HepG2 (cell line): ENCODE results near the gene NMBR. TPM values are rescaled to one million over a fixed set of nuclear protein-coding genes. Genes with fewer than 3 reads are reported as not detected.

Source experiments
- EHMT2 ChIP-seq: fragments of 200-600 bp; sonication (generic); IDR thresholded peaks from 2 replicates; pipeline ENCODE4 v1.7.0; 2017; ENCODE audit warnings: antibody characterized with exemption, low read depth, low read length, borderline replicate concordance
- GPN1 ChIP-seq: sonication (generic); formaldehyde crosslinking; IDR thresholded peaks from 2 replicates; pipeline ENCODE4 v1.5.1; 2020; ENCODE audit warnings: missing genetic modification reagents, borderline replicate concordance
- JUND ChIP-seq: sonication (generic); formaldehyde crosslinking; IDR thresholded peaks from 2 replicates; pipeline ENCODE4 v1.8.0; 2022; ENCODE audit warnings: mild to moderate bottlenecking, missing genetic modification reagents
- KMT2B ChIP-seq: IDR thresholded peaks from 2 replicates; pipeline ENCODE4 v1.6.1; 2016; ENCODE audit warnings: missing genetic modification reagents, missing compliant biosample characterization
- MAFF ChIP-seq: IDR thresholded peaks from 2 replicates; pipeline ENCODE4 v1.6.1; 2011; ENCODE audit warnings: low read depth, low read length, improper control_type of control experiment
- MIER2 ChIP-seq: IDR thresholded peaks from 2 replicates; pipeline ENCODE4 v1.6.1; 2016; ENCODE audit warnings: missing biosample characterization, missing genetic modification reagents
- NFIC ChIP-seq: IDR thresholded peaks from 2 replicates; pipeline ENCODE4 v1.6.1; 2012; ENCODE audit warnings: mild to moderate bottlenecking, low read length, inconsistent platforms
- RARA ChIP-seq: IDR thresholded peaks from 2 replicates; pipeline ENCODE4 v1.6.1; 2016; ENCODE audit warnings: missing genetic modification reagents, missing compliant biosample characterization
- RFXAP ChIP-seq: sonication (generic); formaldehyde crosslinking; IDR thresholded peaks from 2 replicates; pipeline ENCODE4 v1.4.0; 2020; ENCODE audit warnings: missing genetic modification reagents, borderline replicate concordance
- SALL1 ChIP-seq: sonication (generic); formaldehyde crosslinking; IDR thresholded peaks from 2 replicates; pipeline ENCODE4 v1.8.0; 2022; ENCODE audit warnings: mild to moderate bottlenecking, missing genetic modification reagents
- TARDBP ChIP-seq: sonication (generic); formaldehyde crosslinking; IDR thresholded peaks from 2 replicates; pipeline ENCODE4 v1.8.0; 2022; ENCODE audit warnings: mild to moderate bottlenecking, missing genetic modification reagents
- ZMYM3 ChIP-seq: sonication (generic); formaldehyde crosslinking; IDR thresholded peaks from 2 replicates; pipeline ENCODE4 v1.5.1; 2020; ENCODE audit warnings: mild to moderate bottlenecking, missing genetic modification reagents
- ZNF136 ChIP-seq: sonication (generic); formaldehyde crosslinking; IDR thresholded peaks from 2 replicates; pipeline ENCODE4 v1.8.1; 2022; ENCODE audit warnings: low read depth, mild to moderate bottlenecking, moderate library complexity, missing genetic modification reagents
- ZNF318 ChIP-seq: sonication (generic); formaldehyde crosslinking; IDR thresholded peaks from 2 replicates; pipeline ENCODE4 v1.4.0; 2020; ENCODE audit warnings: mild to moderate bottlenecking, missing genetic modification reagents
- ZNF512 ChIP-seq: sonication (generic); formaldehyde crosslinking; IDR thresholded peaks from 2 replicates; pipeline ENCODE4 v1.4.0; 2020; ENCODE audit warnings: mild to moderate bottlenecking, missing genetic modification reagents
- ZNF574 ChIP-seq: sonication (generic); formaldehyde crosslinking; IDR thresholded peaks from 2 replicates; pipeline ENCODE4 v1.4.0; 2020; ENCODE audit warnings: missing genetic modification reagents
- ZNF660 ChIP-seq: sonication (generic); formaldehyde crosslinking; IDR thresholded peaks from 2 replicates; pipeline ENCODE4 v1.5.1; 2020; ENCODE audit warnings: mild to moderate bottlenecking, low read depth, missing genetic modification reagents, borderline replicate concordance
- ZNF75D ChIP-seq: sonication (generic); formaldehyde crosslinking; IDR thresholded peaks from 2 replicates; pipeline ENCODE4 v1.8.1; 2023; ENCODE audit warnings: missing genetic modification reagents, mild to moderate bottlenecking, borderline replicate concordance
- ZNF773 ChIP-seq: sonication (generic); formaldehyde crosslinking; IDR thresholded peaks from 2 replicates; pipeline ENCODE4 v1.4.0; 2020; ENCODE audit warnings: missing genetic modification reagents, borderline replicate concordance
- polyA plus RNA-seq, 8 experiments: library from polyadenylated mRNA; depleted of rRNA in 3 of 8; stranded (reverse) in 7 of 8; unstranded in 1 of 8; fragments of >200 nt; fragmentation: Illumina TruSeq in 4 of 8; extraction: Trizol in 4 of 8; gene quantifications; 2 replicates each; pipeline versions ENCODE4 v1.2.1 to v1.2.3, GENCODE V29; 2011 to 2016; ENCODE audit warnings: low read depth in 4 of 8, missing spikeins in 1 of 8, mixed read lengths in 1 of 8; ENCODE audit not compliant: insufficient read depth in 1 of 8
- total RNA-seq, 5 experiments: library from RNA; depleted of rRNA; stranded (reverse); fragments of >200 nt; fragmentation: Illumina TruSeq; extraction: Trizol; gene quantifications; 2 replicates each; pipeline ENCODE4 v1.2.3, GENCODE V29; 2016; ENCODE audit warnings: low read depth in 1 of 5

The NMBR gene
- total and polyA plus RNA-seq, 2 of the 13 experiments (the other 11 are each of a cell fraction or from before 2014, with no cell fraction given), result not detected

- no peak for TF ChIP-seq JUND (CRISPR knock-in tag)
- peak; percentile 40; the same call in 1 of the 2 replicates for TF ChIP-seq EHMT2
- TF ChIP-seq TARDBP (CRISPR knock-in tag), result no peak
- 0 out of 2 replicates have a peak, but pooled peaks have one; percentile 24 for TF ChIP-seq KMT2B (CRISPR knock-in tag)
- TF ChIP-seq ZMYM3 (CRISPR knock-in tag), result no peak
- TF ChIP-seq ZNF574 (CRISPR knock-in tag), result no peak
- no peak for TF ChIP-seq ZNF75D (CRISPR knock-in tag)
- no peak for TF ChIP-seq ZNF318 (CRISPR knock-in tag)
- TF ChIP-seq RARA (CRISPR knock-in tag), result peak; percentile 23; the same call in 1 of the 2 replicates
- TF ChIP-seq NFIC, result no peak
- peak; percentile 31; the same call in 1 of the 2 replicates for TF ChIP-seq SALL1 (CRISPR knock-in tag)
- TF ChIP-seq ZNF136, result no peak
- no peak for TF ChIP-seq ZNF512 (CRISPR knock-in tag)
- TF ChIP-seq MAFF, result no peak
- TF ChIP-seq ZNF660 (CRISPR knock-in tag), result no peak
- peak; percentile 97 for TF ChIP-seq MIER2 (CRISPR knock-in tag)
- TF ChIP-seq GPN1 (CRISPR knock-in tag), result no peak
- TF ChIP-seq ZNF773 (CRISPR knock-in tag), result 0 out of 2 replicates have a peak, but pooled peaks have one; percentile 37
- no peak for TF ChIP-seq RFXAP (CRISPR knock-in tag)
- TF ChIP-seq, all 625 proteins: peak for 7
Measured at GRCh38 chr6:142088858-142089216, 58.1 kb downstream of the NMBR start (continued).
